AG09309 (cell line): ENCODE measurements around the gene MRAP2.
"Not testable (repeated sequence)": the region's sequence is repeated elsewhere in the genome, so short reads cannot be mapped to it uniquely, and the experiment has no call there.

Source experiments
- DNase-seq: peaks from one replicate; pipeline ENCODE4 v3.0.0-alpha.2; 2010; ENCODE audit warnings: low read depth
- H3K4me3 ChIP-seq: 2 replicates; pipeline ENCODE4 v1.5.1; 2011; ENCODE audit warnings: mild to moderate bottlenecking, low read depth, low read length, moderate library complexity; ENCODE audit not compliant: control insufficient read depth
- TF ChIP-seq, protein P1 (sequence below): IDR thresholded peaks from 2 replicates; pipeline ENCODE4 v1.5.1; 2011; ENCODE audit warnings: mild to moderate bottlenecking, low read depth, low read length, inconsistent platforms; ENCODE audit not compliant: insufficient read depth, control insufficient read depth; ENCODE audit errors: missing control alignments

The MRAP2 gene

DNA sequence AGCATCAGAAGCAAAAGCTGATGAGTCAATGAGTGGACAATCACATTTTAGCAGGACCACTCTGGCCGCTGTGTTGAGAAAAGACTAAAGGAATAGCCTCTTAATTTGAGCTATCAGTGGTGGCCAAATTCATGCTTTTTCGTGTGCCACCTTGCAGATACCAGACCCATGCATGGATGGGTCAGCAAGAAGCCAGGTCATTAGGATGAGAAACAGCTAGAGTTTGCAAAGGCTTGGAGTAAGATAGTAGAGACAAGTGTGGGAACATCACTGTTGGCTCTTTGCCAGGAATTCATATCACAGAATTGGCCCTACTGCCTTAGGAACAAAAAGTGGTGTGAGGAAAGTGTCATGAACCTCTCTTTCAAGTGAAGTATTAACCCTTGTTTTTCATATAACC is 25.5 kb downstream of the MRAP2 start:
- TF ChIP-seq, protein P1, sequence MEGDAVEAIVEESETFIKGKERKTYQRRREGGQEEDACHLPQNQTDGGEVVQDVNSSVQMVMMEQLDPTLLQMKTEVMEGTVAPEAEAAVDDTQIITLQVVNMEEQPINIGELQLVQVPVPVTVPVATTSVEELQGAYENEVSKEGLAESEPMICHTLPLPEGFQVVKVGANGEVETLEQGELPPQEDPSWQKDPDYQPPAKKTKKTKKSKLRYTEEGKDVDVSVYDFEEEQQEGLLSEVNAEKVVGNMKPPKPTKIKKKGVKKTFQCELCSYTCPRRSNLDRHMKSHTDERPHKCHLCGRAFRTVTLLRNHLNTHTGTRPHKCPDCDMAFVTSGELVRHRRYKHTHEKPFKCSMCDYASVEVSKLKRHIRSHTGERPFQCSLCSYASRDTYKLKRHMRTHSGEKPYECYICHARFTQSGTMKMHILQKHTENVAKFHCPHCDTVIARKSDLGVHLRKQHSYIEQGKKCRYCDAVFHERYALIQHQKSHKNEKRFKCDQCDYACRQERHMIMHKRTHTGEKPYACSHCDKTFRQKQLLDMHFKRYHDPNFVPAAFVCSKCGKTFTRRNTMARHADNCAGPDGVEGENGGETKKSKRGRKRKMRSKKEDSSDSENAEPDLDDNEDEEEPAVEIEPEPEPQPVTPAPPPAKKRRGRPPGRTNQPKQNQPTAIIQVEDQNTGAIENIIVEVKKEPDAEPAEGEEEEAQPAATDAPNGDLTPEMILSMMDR, result no peak
- no peak for DNase-seq
- no peak overlapping the region for H3K4me3 ChIP-seq

DNA sequence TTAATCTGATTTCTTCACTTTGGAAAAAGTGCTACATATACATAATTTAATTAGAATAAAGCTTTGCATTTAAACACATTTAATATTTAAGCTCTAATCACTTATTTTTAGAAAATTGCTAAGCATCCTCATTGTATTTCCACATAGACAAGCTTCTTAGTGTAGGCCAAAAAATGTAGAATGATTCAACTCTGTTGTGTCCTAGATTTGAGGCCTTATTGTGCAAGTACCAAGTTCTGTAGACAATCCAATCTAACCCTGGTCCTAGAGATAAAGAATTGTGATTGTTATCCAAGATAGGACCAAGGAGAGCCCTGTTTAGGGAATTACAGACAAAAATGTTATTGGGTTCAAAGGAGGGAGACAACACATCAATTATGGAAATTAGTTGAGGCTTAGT is 27.6 kb downstream of the MRAP2 start:
- no peak overlapping the region for H3K4me3 ChIP-seq
- DNase-seq, result peak; percentile 24

DNA sequence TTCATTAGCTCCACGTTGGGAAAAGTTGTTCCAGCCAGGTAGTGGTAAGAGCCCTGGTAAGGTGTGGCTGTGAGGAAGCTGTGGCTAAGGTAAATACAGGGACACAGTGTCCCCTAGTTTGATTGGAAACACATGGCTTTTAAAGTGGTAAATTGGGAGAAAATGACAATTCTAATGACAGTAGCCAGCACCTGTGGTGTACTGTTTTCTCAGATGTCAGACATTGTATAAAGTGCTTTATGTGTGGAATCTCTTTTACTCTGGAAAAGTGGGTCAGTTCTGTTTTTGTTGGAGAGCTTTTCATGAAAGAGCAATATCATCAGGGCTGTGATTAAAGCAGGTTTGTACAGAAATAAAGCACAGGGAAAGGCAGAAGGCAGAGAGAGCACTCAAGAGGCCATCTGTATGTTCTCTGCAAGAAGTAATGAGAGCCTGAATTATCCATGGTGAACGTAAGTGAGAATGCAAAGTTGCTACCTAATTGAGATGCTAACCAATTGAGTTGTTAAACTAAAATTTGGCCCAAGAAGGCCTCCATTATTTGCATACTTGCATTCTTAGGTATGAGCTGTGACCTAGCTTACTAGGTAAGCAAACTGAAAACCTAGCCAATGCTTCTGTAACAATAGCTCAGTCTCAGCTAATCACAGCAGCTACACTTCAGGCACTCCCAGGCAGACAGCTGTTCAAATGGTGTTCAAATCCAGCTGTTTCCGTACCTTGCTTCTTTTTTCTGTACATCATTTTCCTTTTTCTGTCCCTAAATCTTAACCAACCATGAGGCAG is 28.2 kb downstream of the MRAP2 start:
- TF ChIP-seq, protein P1, result no peak
- no peak for DNase-seq
- H3K4me3 ChIP-seq, result no peak overlapping the region

More for the DNA sequence above, 27.6 kb downstream of the MRAP2 start:
- TF ChIP-seq, protein P1, result no peak

DNA sequence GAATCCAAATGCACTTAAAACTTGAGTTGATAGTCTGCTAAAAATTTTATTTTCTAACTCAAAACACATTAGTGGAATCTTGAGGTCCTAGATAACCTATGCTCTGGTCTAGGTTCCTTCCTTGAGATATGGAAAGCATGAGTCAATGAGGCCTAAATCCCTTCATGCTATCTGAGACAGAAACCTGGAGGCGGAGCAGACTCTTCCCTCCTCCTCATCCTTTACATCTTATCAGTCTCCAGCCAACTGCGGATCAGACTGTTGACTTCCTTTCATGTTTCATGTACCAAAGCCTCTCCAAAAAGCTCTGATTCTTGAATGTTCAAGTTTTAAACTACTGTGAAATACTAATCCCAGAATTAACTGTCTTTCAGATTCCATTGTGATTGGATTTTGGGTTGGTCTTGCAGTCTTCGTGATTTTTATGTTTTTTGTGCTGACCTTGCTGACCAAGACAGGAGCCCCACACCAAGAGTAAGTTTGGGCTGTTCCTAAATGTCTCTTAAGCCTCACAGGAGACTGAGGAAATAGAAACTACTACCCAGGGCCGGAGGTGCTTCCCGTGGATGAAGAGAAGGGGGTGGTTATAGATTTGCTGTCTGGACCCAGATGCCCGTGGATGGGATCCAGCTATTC is 29.1 kb downstream of the MRAP2 start:
- TF ChIP-seq, protein P1, result no peak
- no peak for DNase-seq
- no peak overlapping the region for H3K4me3 ChIP-seq

DNA sequence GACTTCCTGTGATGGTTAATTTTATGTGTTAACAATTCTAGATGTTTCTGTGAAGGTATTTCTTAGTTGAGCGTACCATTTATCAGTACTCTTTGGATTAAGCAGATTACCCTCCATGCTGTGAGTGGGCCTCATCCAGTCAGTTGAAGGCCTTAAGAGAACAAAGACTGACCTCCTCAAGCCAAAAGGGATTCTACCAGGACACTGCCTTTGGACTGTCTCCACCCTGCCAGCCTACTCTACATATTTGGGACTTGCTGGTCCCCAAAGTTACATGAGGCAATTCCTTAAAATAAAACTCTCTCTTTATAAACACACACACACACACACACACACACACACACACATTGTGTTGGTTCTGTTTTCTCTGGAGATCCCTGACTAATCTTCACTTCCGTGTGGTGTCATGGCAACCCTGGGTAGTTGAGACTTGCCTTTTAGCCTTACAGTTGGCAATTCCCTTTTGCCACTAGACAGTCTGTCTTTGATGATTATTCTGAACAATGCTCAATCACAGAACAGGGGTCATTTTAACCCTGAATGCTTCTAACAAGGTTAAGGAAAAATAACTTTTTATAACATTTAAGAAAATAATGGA is 32.2 kb downstream of the MRAP2 start:
- peak; percentile 72 for DNase-seq
- TF ChIP-seq, protein P1, result no peak
- H3K4me3 ChIP-seq, result no peak overlapping the region

DNA sequence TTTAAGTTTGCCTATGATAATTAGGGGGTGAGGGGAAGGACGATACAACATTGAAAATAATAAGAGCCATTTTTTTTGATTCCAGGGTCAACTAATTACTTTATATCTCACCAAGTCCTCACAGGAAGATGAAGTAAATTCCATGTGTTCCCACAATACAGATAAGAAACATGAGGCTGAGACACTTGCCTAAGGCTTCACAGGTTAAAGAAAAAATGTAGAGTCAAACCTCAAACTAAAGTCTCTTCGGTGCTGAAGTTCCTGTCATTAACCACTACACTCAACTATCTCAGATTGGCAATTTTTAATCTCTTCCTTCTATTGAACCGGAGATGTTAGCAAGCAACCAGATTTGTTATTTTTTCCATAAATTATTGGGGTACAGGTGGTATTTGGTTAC is 33.0 kb downstream of the MRAP2 start:
- no peak for DNase-seq
- TF ChIP-seq, protein P1, result no peak
- H3K4me3 ChIP-seq, result no peak overlapping the region

DNA sequence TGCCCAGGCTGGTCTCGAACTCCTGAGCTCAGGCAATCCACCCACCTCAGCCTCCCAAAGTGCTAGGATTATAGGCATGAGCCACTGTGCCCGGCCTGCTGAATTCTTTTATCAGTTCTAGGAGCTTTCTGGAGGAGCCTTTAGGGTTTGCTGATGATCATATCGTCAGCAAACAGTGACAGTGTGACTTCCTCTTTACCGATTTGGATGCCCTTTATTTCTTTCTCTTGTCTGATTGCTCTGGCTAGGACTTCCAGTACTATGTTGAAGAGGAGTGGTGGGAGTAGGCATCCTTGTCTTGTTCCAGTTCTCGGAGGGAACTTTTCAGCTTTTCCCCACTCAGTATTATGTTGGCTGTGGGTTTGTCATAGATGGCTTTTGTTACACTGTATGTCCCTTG is 35.3 kb downstream of the MRAP2 start:
- not testable (repeated sequence) for DNase-seq

More for the DNA sequence above, 35.3 kb downstream of the MRAP2 start:
- not testable (repeated sequence) for H3K4me3 ChIP-seq
